ENCODE results near the gene NTM.

The NTM gene

GRCh38 chr11:131637469-131638175, 267.2 kb downstream of the NTM start:
- no peaks in the 10 kb centered on the region for H3K4me1 ChIP-seq (ENCODE audit: control insufficient read depth, insufficient read depth, low read length)
- no peak overlapping the region for H3K27ac ChIP-seq (ENCODE audit: extremely low read depth, low read depth, low read length)
- POLR2A ChIA-PET: no interaction called here
- H3K9me3 ChIP-seq (ENCODE audit: control insufficient read depth, insufficient read depth, low read depth, low read length): no peaks in the 10 kb centered on the region
- TF ChIP-seq ZNF433 (tag by site-specific recombination; IDR thresholded peaks at IDR 0.05; ENCODE audit: low read depth) (no peak), ZNF664 (tag by site-specific recombination; IDR thresholded peaks at IDR 0.05) (no peak), SETDB1 (IDR thresholded peaks at IDR 0.05; ENCODE audit: insufficient read length, low read length) (no peak), ZNF513 (tag by site-specific recombination; IDR thresholded peaks at IDR 0.05) (no peak), ZNF548 (tag by site-specific recombination; IDR thresholded peaks at IDR 0.05) (no peak), ZSCAN23 (tag by site-specific recombination; IDR thresholded peaks at IDR 0.05) (no peak), ZNF514 (tag by site-specific recombination; IDR thresholded peaks at IDR 0.05) (no peak)
- no peak overlapping the region for H3K4me3 ChIP-seq (ENCODE audit: low read depth, low read length)
- no peaks in the 10 kb centered on the region for H3K36me3 ChIP-seq (ENCODE audit: control insufficient read depth in 2 of 2, insufficient read depth in 1 of 2, low read length in 2 of 2)
- CTCF ChIA-PET: no interaction called here

- TF ChIP-seq ZNF266 (tag by site-specific recombination; IDR thresholded peaks at IDR 0.05; ENCODE audit: low read depth): no peak
- TF ChIP-seq SCRT1 (tag by site-specific recombination; IDR thresholded peaks at IDR 0.05; ENCODE audit: borderline replicate concordance): no peak
- TF ChIP-seq ZNF449 (tag by site-specific recombination; IDR thresholded peaks at IDR 0.05): no peak
- TF ChIP-seq SALL2 (tag by site-specific recombination; IDR thresholded peaks at IDR 0.05; ENCODE audit: borderline replicate concordance): no peak
- no peak for TF ChIP-seq PRDM4 (tag by site-specific recombination; IDR thresholded peaks at IDR 0.05)
- TF ChIP-seq ZNF169 (tag by site-specific recombination; IDR thresholded peaks at IDR 0.05): no peak
- POLR2A ChIA-PET: no interaction called here
- H3K36me3 ChIP-seq (ENCODE audit: control insufficient read depth in 2 of 2, insufficient read depth in 1 of 2, low read length in 2 of 2): no peaks in the 10 kb centered on the region
- no peaks in the 10 kb centered on the region for H3K9me3 ChIP-seq (ENCODE audit: control insufficient read depth, insufficient read depth, low read depth, low read length)
- H3K4me1 ChIP-seq (ENCODE audit: control insufficient read depth, insufficient read depth, low read length): no peaks in the 10 kb centered on the region
- CTCF ChIA-PET: interaction anchor here (0.5 to 0.7 kb wide), 3 partner anchors 29 to 1335 kb away, joined by 3 to 5 read pairs (median 3); no protein-coding TSS in a partner anchor
- H3K27ac ChIP-seq (ENCODE audit: extremely low read depth, low read depth, low read length): no peak overlapping the region
- H3K4me3 ChIP-seq (ENCODE audit: low read depth, low read length): no peak overlapping the region
Observed at GRCh38 chr11:131638889-131639288, 268.5 kb downstream of the NTM start.

GRCh38 chr11:131640320-131640719, 269.9 kb downstream of the NTM start:
- Histone ChIP-seq H3K4me3 (ENCODE audit: low read depth, low read length) (no peak overlapping the region), H3K9me3 (ENCODE audit: control insufficient read depth, insufficient read depth, low read depth, low read length) (no peaks in the 10 kb centered on the region), H3K36me3 (ENCODE audit: control insufficient read depth in 2 of 2, insufficient read depth in 1 of 2, low read length in 2 of 2) (no peaks in the 10 kb centered on the region), H3K4me1 (ENCODE audit: control insufficient read depth, insufficient read depth, low read length) (no peaks in the 10 kb centered on the region), H3K27ac (ENCODE audit: extremely low read depth, low read depth, low read length) (no peak overlapping the region)
- no peak for TF ChIP-seq INSM2 (tag by site-specific recombination; IDR thresholded peaks at IDR 0.05)
- no peak for TF ChIP-seq ZNF701 (tag by site-specific recombination; IDR thresholded peaks at IDR 0.05)
- no peak for TF ChIP-seq SP2 (tag by site-specific recombination; IDR thresholded peaks at IDR 0.05)
- TF ChIP-seq SP3 (tag by site-specific recombination; IDR thresholded peaks at IDR 0.05): no peak
- no peak for TF ChIP-seq ZNF280D (tag by site-specific recombination; IDR thresholded peaks at IDR 0.05)
- TF ChIP-seq ZNF394 (tag by site-specific recombination; IDR thresholded peaks at IDR 0.05; ENCODE audit: borderline replicate concordance): no peak
- TF ChIP-seq ZNF133 (tag by site-specific recombination; IDR thresholded peaks at IDR 0.05): no peak
- ChIA-PET POLR2A (no interaction called here), CTCF (no interaction called here)

Data from HEK293 (cell line).